SU-DHL-6 (cell line): Measurements from ENCODE around the gene LCOR.

Experiments
- CTCF ChIP-seq: fragments of 200-600 bp; sonication (generic); IDR thresholded peaks from one replicate; pipeline ENCODE4 v1.5.1; 2017; ENCODE audit warnings: antibody characterized with exemption, mild to moderate bottlenecking, low read length, moderate library complexity; ENCODE audit not compliant: insufficient read depth, poor library complexity, severe bottlenecking
- EZH2phosphoT487 ChIP-seq: fragments of 200-600 bp; sonication (generic), shearing (Covaris generic); conservative IDR thresholded peaks from 2 replicates; pipeline ENCODE4 v1.6.1; 2018; ENCODE audit warnings: mild to moderate bottlenecking, antibody characterized with exemption, low read length, moderate library complexity, mixed read lengths

GRCh38 chr10:96835899-96836298 lies 3.8 kb downstream of the LCOR start:
- TF ChIP-seq CTCF (no peak), EZH2phosphoT487 (no peak)
